Stomach (tissue), 4 donors: ENCODE data around the gene RMRP.

Source experiments
- EP300 ChIP-seq: sonication (generic); formaldehyde crosslinking; IDR thresholded peaks from one replicate; pipeline ENCODE4 v1.6.1; 2017; ENCODE audit warnings: antibody characterized with exemption
- POLR2A ChIP-seq, 4 donors: fragments of 450-650 bp; IDR thresholded peaks; one replicate each; pipeline ENCODE4 v1.6.1; 2016; ENCODE audit warnings: antibody characterized with exemption in 4 of 4, control low read depth in 2 of 4, mild to moderate bottlenecking in 1 of 4, moderate library complexity in 1 of 4
- POLR2AphosphoS5 ChIP-seq, 3 donors: sonication (generic); formaldehyde crosslinking; IDR thresholded peaks; one replicate each; pipeline ENCODE4 v1.6.1; 2016; ENCODE audit warnings: antibody characterized with exemption in 3 of 3
- TF ChIP-seq, protein P1 (sequence below), 7 experiments: fragments of 450-650 bp in 4 of 7; fragments of 200-600 bp in 3 of 7; sonication (generic) in 3 of 7; IDR thresholded peaks; one replicate each; pipeline ENCODE4 v1.5.1; 2016 to 2019; ENCODE audit warnings: antibody characterized with exemption in 7 of 7, control low read depth in 2 of 7, mild to moderate bottlenecking in 1 of 7

DNA sequence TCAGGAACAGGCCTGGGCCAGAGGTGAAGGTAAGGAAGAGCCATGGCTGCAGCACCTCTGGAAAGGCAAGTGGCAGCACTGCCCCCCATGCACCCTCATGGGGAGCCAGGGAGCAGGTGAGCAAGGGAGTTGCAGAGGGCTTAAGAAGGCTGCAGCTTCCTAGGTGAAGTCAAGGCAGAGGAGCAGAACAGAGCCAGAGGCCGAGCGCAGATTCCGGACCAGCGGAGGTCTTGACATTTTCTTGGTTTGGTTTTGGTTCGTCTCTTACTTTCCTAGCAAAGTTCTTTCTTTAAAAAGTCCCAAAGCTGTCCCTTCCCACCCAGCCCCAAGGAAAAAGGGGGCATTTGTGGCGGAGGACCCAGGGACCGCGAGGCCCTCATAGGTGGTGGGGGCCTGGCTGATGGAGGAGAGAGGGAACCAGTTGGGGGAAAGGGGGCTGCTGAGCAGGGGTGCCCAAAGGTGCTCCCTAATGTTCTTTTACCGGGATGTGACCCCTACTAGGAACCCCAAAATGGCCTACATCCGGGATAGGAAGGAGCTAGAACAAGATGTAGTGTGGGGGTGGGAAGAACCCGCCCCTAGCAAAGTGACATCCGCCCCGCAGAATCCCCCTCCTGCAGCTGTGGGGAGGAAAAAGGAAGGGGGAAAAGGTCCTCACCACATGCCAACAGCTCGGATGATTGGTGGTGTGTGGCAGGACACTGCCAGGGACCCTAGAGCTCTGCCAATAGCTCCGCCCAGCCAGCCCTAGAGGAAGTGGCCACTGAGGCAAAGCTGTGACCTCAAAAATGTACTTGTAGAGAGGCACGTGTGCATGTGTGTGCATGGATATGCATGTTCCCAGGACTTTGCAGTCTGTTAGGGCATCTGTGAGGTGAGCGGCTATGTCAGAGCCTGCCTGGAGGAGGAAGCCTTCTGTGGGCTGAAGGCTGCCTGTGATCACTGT, 38.7 kb downstream of the RMRP start:
- TF ChIP-seq, protein P1, sequence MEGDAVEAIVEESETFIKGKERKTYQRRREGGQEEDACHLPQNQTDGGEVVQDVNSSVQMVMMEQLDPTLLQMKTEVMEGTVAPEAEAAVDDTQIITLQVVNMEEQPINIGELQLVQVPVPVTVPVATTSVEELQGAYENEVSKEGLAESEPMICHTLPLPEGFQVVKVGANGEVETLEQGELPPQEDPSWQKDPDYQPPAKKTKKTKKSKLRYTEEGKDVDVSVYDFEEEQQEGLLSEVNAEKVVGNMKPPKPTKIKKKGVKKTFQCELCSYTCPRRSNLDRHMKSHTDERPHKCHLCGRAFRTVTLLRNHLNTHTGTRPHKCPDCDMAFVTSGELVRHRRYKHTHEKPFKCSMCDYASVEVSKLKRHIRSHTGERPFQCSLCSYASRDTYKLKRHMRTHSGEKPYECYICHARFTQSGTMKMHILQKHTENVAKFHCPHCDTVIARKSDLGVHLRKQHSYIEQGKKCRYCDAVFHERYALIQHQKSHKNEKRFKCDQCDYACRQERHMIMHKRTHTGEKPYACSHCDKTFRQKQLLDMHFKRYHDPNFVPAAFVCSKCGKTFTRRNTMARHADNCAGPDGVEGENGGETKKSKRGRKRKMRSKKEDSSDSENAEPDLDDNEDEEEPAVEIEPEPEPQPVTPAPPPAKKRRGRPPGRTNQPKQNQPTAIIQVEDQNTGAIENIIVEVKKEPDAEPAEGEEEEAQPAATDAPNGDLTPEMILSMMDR (IDR thresholded peaks at IDR 0.05) = no peak
- TF ChIP-seq EP300 (no peak), POLR2A (IDR thresholded peaks at IDR 0.05) (no peak), POLR2AphosphoS5 (IDR thresholded peaks at IDR 0.05) (no peak)
